Muscle of leg (tissue), 11 donors: ENCODE measurements around the gene BIK. TPM values are rescaled to one million over a fixed set of nuclear protein-coding genes. Genes with fewer than 3 reads are reported as not detected.

ENCODE experiments used
- DNase-seq: peaks from one replicate; pipeline ENCODE4 v3.0.0; 2013
- H3K27ac ChIP-seq: one replicate; pipeline ENCODE4 v1.5.1; 2013; ENCODE audit warnings: mild to moderate bottlenecking, low read length, control low read depth
- H3K27me3 ChIP-seq: one replicate; pipeline ENCODE4 v1.6.1; 2013; ENCODE audit warnings: low read length; ENCODE audit not compliant: control insufficient read depth, insufficient read depth
- H3K36me3 ChIP-seq: one replicate; pipeline ENCODE4 v1.6.1; 2013; ENCODE audit warnings: low read length; ENCODE audit not compliant: control insufficient read depth, insufficient read depth
- H3K4me1 ChIP-seq: one replicate; pipeline ENCODE4 v1.6.1; 2013; ENCODE audit warnings: low read length; ENCODE audit not compliant: control insufficient read depth, insufficient read depth
- H3K4me3 ChIP-seq: one replicate; pipeline ENCODE4 v1.5.1; 2013; ENCODE audit warnings: low read length, control low read depth
- H3K9me3 ChIP-seq: replicated peaks from 2 replicates; pipeline ENCODE4 v1.6.1; 2013; ENCODE audit warnings: low read depth, low read length; ENCODE audit not compliant: control insufficient read depth
- WGBS: methylation state at CpG from one replicate; pipeline ENCODE4 v1.1.5; 2013; ENCODE audit warnings: missing lambda C conversion rate; ENCODE audit not compliant: insufficient coverage; 5-methylcytosine and 5-hydroxymethylcytosine counted together
- polyA plus RNA-seq, 8 donors: library from polyadenylated mRNA; unstranded; fragments of 120-200 nt; gene quantifications; one replicate each; pipeline versions ENCODE4 v1.2.1 to v1.2.3, GENCODE V29; 2013; ENCODE audit warnings: inconsistent platforms in 1 of 8, low replicate concordance in 1 of 8; ENCODE audit not compliant: insufficient read length in 8 of 8, insufficient read depth in 1 of 8
- total RNA-seq: library from RNA; stranded (reverse); fragments of 120-200 nt; gene quantifications from one replicate; pipeline ENCODE4 v1.2.4, GENCODE V29; 2013

Gene BIK
- total and polyA plus RNA-seq, 9 donors = 0.11 to 0.28 (median 0.16) TPM; not detected in 4

- DNase-seq = no peak
- H3K27me3 ChIP-seq = no peaks in the 10 kb centered on the region
- 75% methylated on average over 14 of the region's 15 CpGs for WGBS
Observed at GRCh38 chr22:43176090-43176489, 65.5 kb downstream of the BIK start.

GRCh38 chr22:43177479-43177878 is 66.9 kb downstream of the BIK start:
- Histone ChIP-seq H3K9me3 (no peaks in the 10 kb centered on the region), H3K4me1 (no peaks in the 10 kb centered on the region), H3K36me3 (peaks cover 69% of the 10 kb centered on the region), H3K27me3 (no peaks in the 10 kb centered on the region), H3K4me3 (no peak overlapping the region), H3K27ac (no peak overlapping the region)
- 50% methylated on average over 1 of the region's 7 CpGs for WGBS
- no peak for DNase-seq

More at GRCh38 chr22:43176090-43176489, 65.5 kb downstream of the BIK start:
- Histone ChIP-seq H3K9me3 (no peaks in the 10 kb centered on the region), H3K36me3 (peaks cover 72% of the 10 kb centered on the region), H3K4me1 (no peaks in the 10 kb centered on the region), H3K4me3 (no peak overlapping the region), H3K27ac (no peak overlapping the region)

Other genes with a start within 250 kb of the BIK start
- 23.1 TPM for gene PACSIN2, start 95.6 kb upstream of the BIK start, total RNA-seq
- gene PACSIN2, start 95.6 kb upstream of the BIK start, polyA plus RNA-seq = 10 to 100 TPM; 24.3 to 38.6 (median 31.2) TPM
- 11.4 TPM for gene TTLL1, start 21.4 kb upstream of the BIK start, total RNA-seq
- gene TTLL1, start 21.4 kb upstream of the BIK start, polyA plus RNA-seq = 10 to 100 TPM in 6 of 8 donors, 1 to 10 TPM in 2; 9.1 to 11.4 (median 10.3) TPM
- gene MCAT, start 32.6 kb downstream of the BIK start, total RNA-seq = 9.4 TPM
- gene MCAT, start 32.6 kb downstream of the BIK start, polyA plus RNA-seq = 10 to 100 TPM; 10.1 to 13.9 (median 11.8) TPM
- 126 TPM for gene TSPO, start 40.8 kb downstream of the BIK start, total RNA-seq
- gene TSPO, start 40.8 kb downstream of the BIK start, polyA plus RNA-seq = 10 to 100 TPM; 57.9 to 75.4 (median 66.6) TPM
- 10.9 TPM for gene TTLL12, start 76.4 kb downstream of the BIK start, total RNA-seq
- gene TTLL12, start 76.4 kb downstream of the BIK start, polyA plus RNA-seq = 10 to 100 TPM; 14.3 to 22.4 (median 16.6) TPM
- 0.13 TPM for gene SCUBE1, start 232.6 kb downstream of the BIK start, total RNA-seq
- gene SCUBE1, start 232.6 kb downstream of the BIK start, polyA plus RNA-seq = 1 to 10 TPM in 2 of 8 donors, under 1 TPM in 6; 0.19 to 2.1 (median 0.51) TPM